SHP77 (cell line): ENCODE results near the gene FAM90A1.
A peak's percentile ranks its signal among the peaks of the same experiment; 100 is the strongest.
"Not testable (repeated sequence)": the region's sequence is repeated elsewhere in the genome, so short reads cannot be mapped to it uniquely, and the experiment has no call there.

Experiments used
- DNase-seq, 2 experiments: peaks; one replicate each; lab custom pipeline; 2025; lab: John Stamatoyannopoulos, UW

FAM90A1 gene

DNA sequence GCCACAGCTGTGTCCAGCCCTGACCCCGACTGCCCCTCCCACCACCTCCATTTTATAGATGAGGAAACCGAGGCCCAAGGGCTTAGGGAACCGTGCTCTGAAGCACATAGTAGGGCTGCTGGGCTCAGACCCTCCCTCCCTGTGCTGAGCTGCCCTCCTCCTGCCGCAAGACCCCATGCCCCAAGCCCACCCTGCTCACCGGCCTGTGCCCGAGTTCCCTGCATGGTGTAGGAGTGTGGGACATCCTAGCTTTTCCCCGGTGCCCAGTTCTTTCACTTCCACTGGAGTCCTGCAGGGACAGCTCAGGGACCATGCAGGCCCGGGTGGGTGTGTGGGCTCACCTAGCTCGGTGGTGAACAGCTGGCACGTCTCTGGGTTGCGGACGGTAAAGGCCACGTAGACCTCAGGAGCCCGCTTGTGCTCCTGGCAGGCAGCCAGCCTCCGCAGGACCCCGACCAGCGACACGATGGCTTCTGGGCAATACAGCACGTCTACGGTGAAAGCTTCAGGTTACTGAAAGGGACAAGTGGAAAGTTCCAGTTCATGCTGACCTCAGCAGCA, 6.6 kb upstream of the FAM90A1 start:
- DNase-seq, result not testable (repeated sequence)

DNA sequence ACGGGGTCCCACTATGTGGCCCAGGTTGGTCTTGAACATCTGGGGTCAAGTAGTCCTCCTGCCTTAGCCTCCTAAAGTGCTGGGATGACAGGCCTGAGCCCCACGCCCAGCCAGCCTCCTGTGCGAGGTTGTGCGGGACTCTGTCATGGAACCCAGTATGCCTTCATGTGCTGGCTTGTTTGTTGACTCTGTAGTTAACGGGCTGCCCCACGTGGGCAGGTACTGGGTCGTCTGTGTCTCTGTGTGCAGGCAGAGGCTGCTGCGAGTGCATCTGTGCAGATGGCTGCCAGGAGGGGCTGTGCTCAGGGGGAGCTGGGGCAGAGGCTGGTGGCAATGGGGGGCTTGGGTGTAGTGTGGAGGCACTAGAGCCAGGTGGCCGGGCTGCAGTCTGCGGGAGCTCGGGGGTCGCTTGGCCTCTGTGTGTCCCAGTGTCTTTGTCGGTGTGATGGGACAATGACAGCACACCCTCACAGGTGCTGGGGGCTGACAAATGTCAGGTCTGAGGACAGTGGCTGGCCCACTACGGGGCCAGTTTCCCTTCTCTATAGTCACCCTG, 6.0 kb upstream of the FAM90A1 start:
- not testable (repeated sequence) for DNase-seq

DNA sequence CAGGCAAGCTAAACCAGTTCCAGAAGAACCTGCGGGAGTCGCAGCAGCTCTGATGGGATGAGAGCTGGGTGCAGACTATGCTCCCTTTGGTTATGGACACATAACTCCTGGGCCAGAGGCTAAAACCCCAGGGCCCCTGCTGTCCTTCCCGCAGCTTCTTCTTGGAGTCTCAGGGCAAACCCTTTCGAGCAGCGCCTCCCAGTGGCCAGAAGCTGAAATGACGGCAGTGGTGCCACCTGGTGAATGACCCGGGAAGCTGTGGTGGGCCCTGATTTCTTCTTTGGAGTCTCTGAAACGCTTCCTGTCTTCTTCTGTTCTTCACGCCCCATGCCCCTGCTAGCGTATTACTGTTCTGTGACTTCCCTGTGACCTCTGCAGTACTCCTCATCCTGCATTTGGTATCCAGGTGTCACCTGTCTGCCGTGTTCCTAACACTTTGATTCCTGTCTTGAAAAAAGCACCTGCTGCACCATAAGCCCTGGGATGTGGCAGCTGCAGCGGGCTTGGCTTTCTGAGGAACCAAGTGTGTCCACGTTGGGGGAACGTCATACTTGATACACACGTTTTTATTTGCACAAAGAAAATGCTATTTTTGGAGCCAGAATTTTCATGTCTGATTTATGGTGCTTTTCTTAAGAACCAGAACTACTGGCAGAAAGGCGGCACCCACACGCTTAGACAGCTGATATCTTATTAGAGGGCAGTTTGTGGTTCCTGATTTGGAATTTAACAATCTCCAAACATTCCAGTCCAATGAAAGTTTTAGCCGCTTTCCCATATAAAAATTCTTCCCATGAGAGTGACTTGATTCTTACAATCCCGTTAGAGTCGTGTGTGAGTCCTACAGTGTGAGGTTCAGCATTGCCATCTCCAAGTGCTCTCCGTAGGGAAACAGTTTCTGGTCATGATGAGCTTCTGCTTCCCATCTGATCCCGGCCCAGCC, 4.5 kb upstream of the FAM90A1 start:
- not testable (repeated sequence) for DNase-seq

GRCh38 chr12:8231049-8231448, 3.6 kb upstream of the FAM90A1 start:
- DNase-seq, result not testable (repeated sequence)

GRCh38 chr12:8229486-8229885, 2.1 kb upstream of the FAM90A1 start:
- not testable (repeated sequence) for DNase-seq

DNA sequence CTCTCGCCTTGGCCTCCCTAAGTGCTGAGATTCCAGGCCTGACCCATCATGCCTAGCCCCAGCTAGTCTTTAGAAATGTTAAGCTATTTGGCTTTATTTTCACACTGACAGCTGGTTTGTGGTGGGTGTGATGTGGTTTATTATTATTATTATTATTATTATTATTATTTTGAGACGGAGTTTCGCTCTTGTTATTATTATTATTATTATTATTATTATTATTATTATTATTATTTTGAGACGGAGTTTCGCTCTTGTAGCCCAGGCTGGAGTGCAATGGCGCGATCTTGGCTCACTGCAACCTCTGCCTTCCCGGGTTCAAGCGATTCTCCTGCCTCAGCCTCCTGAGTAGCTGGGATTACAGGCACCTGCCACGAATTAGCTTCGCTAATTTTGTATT, 1.2 kb upstream of the FAM90A1 start:
- not testable (repeated sequence) for DNase-seq

DNA sequence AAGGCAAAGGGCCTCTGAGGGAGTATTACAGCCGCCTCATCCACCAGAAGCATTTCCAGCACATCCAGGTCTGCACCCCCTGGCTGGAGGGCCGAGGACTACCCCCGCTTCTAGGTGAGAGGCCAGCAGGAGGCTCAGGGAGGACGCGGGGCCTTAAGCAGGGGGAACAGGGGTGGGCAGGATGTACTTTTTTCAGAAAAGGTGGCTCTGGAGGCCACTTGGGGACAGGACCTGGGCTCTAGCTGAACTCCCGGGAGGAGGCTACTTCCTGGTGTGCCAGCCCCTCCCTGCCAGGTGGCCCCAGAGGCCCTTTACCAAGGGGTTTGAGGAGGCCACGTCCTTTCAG, 287 bp upstream of the FAM90A1 start:
- DNase-seq, result not testable (repeated sequence)

GRCh38 chr12:8226355-8226754, 1.1 kb downstream of the FAM90A1 start:
- no peak for DNase-seq

DNA sequence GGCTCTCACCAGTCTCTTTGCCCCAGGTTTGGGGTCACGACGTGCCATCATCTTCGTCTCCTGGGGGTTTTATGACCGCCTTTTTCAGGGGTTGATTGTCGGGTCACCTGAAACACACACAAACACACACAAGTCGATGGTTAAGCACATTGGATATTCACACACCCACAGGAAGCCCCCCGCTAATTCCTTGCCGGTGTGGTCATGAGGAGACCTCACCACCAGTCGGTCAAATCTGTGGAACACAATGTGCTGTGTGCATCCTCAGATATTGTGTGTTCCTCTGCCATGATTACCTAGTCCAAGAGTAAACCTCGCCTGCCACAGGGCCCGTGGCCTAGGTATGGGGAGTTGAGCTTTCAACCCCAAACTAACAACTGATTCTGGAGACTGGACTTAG, 2.6 kb downstream of the FAM90A1 start:
- not testable (repeated sequence) for DNase-seq

GRCh38 chr12:8223646-8224045, 3.8 kb downstream of the FAM90A1 start:
- DNase-seq, result not testable (repeated sequence)

DNA sequence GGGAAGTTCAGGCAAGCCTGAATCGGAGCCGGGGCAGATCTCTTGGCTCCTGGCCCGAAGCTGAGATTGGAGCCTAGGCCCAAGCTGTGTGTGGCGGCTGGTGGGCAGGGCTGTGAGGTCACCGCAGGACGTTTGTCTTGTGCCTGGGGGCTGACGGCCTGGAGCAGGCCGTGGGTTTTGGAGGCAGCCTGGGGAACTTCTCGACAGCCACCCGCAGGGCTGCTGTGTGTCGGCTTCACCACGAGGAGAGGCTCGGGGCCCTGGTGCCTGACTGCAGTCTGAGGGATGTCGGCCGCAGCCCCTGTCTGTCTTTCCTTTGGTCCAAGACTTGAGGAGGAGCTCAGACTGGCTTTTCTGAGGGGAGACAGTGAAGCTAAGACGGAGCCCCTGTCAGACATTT, 5.1 kb downstream of the FAM90A1 start:
- DNase-seq, result not testable (repeated sequence)

- not testable (repeated sequence) for DNase-seq
These were observed 5.6 kb downstream of the FAM90A1 start for GRCh38 chr12:8221844-8222243.

DNA sequence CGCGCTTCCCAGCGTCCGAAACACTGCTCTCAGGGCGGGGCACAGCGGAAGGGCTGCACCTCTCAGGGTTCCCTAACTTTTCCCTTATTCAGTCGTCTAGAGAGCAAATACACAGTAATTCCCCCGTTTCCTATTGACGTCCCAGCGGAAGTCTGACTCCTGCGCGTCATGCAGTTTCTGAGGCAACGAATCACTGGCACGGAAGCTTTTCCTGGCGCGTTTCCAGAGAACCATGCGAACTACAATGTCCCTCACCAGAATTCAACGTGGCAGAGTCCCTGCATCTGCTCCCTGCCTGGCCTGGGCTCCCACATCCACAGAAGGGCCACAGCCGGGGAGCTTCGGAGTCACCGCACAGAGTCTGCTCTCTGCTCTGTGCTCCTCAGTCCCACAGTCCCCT, 6.0 kb downstream of the FAM90A1 start:
- DNase-seq, result peak in 1 of 2 experiments; percentile 16

DNA sequence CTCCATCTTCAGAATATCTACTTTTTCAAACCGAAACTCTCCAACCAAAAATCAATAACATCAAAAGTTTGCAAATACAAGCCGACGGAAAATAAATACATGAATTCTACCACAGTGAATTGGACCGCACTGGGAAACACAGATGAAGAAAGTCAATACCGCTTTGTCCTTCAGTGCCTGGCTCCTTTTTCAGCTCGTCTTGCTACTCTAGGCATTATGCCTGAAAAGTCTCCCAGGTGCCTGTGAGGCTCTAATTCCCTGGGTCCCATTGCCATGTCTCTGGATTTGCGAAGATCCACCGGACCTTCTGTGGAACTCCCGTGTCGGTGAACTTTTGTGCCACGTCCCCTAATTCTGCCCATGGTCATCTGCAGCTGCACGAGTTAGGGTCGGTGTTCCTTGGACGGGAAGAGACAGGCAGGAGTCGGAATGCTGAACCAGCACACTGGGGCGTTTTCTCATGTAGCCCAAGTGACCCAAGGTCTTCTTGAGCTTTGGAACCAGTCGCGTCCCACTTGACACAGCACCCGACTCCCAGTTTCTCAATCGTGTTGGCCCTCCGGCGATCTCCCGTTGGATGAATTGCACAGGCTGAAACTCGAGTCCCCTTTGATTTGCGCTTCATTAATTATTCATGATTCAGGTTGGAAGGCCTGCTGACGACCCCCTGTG, 8.6 kb downstream of the FAM90A1 start:
- not testable (repeated sequence) for DNase-seq

DNA sequence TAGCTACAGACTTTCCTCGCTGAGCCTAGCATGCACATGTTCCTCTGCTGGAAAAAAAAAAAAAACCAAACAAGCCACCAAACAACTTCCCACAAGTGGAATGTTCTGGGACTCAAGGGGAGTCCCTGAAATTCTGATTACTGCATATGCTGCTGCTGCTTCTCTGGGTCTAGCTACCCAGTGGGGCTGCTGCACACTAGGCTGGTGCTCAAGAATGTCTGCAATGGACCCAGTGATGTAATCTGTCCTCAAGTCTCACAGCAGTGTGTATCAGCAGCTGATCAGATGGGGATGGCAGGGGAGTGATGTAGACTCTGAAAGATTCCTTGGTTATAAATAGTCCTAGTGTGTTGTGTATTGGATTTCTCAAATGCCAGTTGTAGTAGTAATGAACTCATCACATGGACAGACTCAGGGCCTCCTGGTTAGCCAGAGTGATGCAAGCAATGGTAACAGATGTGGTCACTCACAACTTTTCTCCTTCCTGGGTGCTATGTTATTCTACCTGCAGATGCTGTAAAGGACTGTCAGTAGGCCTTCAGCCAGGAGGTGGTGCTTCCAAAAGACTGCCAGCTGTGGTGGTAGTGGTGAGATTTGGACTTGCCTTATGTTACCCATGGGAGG, 29.6 kb downstream of the FAM90A1 start:
- DNase-seq, result not testable (repeated sequence)

- DNase-seq, result not testable (repeated sequence)
These were observed 39.3 kb downstream of the FAM90A1 start for GRCh38 chr12:8188088-8188487.

DNA sequence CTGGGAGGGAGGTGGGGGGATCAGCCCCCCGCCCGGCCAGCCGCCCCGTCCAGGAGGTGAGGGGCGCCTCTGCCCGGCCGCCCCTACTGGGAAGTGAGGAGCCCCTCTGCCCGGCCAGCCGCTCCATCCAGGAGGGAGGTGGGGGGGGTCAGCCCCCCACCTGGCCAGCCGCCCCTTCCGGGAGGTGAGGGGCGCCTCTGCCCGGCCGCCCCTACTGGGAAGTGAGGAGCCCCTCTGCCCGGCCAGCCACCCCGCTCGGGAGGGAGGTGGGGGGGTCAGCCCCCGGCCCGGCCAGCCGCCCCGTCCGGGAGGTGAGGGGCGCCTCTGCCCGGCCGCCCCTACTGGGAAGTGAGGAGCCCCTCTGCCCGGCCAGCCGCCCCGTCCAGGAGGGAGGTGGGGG, 43.2 kb downstream of the FAM90A1 start:
- not testable (repeated sequence) for DNase-seq

DNA sequence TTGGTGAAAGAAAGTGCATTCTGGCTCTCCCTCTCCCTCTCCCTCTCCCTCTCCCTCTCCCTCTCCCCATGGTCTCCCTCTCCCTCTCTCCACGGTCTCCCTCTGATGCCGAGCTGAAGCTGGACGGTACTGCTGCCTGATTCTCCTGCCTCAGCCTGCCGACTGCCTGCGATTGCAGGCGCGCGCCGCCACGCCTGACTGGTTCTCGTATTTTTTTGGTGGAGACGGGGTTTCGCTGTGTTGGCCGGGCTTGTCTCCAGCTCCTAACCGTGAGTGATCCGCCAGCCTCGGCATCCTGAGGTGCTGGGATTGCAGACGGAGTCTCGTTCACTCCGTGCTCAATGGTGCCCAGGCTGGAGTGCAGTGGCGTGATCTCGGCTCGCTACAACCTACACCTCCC, 44.1 kb downstream of the FAM90A1 start:
- DNase-seq, result not testable (repeated sequence)

- DNase-seq, result not testable (repeated sequence)
These were observed 44.5 kb downstream of the FAM90A1 start for GRCh38 chr12:8182923-8183322.

- not testable (repeated sequence) for DNase-seq
These were observed 46.1 kb downstream of the FAM90A1 start for GRCh38 chr12:8181271-8181670.

- peak in 1 of 2 experiments; percentile 12 for DNase-seq
These were observed 47.3 kb downstream of the FAM90A1 start for GRCh38 chr12:8179989-8180585.
